Activated naive CD4-positive, alpha-beta T cell (primary cell): Measurements from ENCODE around the gene SHOC1.
"Not testable (repeated sequence)": the region's sequence is repeated elsewhere in the genome, so short reads cannot be mapped to it uniquely, and the experiment has no call there.

Experiments used
- DNase-seq, 4 experiments: peaks; one replicate each; lab custom pipeline; 2025; lab: John Stamatoyannopoulos, UW

SHOC1 gene

DNA sequence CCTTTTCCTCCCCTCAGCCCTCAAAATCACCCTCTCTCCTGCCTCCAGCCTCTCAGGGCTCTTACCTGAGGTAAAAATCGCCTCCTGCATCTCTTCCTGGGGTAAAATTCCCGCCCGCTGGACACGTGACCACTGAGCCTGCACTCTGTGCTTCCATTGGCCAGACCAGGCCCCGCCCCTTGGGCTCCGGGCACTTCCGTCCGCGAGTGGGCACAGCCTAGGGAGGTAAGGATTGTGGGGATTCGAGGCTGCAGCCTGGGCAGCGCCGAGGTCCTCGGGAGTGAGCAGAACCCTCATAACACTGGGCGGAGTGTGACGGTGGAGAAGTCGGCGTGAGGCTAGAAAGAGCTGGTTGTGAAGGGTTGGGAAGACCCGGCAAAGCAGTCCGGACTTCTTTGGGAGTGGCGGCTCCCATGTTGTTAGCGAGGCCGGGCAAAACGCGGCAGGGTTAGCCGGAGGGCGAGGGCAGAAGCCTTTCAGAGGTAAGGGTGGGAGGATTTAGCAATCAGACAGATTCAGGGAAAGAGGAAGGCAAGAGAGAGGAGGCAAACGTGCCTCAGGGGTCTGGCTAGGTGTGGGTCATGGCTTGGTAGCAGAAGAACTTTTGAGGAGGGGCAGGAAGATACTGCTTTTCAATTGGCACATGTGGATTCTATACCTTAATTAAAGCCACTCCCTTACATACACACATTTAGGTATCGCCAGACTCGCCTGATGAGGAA, at the start of gene SHOC1:
TSS of gene SHOC1 (minus strand) at position 103 of the 722 bp plus-strand sequence. CDS start 3,519 bp downstream, outside the sequence.
- no peak for DNase-seq

GRCh38 chr9:111843971-111844370, 49.2 kb upstream of the SHOC1 start:
- DNase-seq, result no peak

DNA sequence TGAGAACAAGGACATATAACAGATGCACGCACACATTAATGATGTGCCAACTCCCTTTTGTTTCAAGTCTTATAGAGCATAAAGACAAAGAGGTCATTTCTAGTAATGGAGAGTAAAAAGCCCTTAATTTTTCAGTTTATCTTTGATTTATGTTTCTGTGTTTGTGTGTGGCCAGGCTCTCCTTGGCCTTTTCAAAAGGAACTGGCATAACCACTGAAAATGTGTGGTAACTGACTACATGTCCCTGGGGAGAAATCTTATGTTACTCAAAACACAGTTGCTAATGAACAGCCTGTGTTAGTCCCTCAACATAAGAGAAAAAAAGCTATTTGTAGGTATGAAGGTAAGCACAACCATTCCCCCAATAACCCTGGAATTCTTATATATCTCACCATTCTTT, 47.6 kb upstream of the SHOC1 start:
- DNase-seq, result no peak

DNA sequence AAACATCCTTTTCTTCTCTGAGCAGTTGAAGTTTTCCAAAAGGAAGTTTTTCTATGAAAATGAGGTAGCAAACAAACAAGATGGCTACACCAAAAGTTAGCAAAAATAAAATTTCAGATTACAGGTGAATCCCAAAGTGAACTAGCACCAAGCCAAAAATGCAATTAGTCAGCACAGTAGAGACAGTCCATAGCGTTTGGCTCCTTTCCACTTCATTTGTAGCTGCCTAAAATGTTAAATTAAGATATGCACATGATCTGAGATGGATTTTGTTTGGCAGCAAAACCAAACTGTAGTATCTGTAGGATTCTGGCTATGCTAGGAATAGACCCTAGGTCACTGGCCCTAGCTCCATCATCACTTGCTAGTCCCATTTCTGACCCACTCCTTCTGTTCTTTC, 45.7 kb upstream of the SHOC1 start:
- DNase-seq, result no peak

- DNase-seq, result no peak
Observed at GRCh38 chr9:111839987-111840386, 45.2 kb upstream of the SHOC1 start.

GRCh38 chr9:111839387-111839786, 44.6 kb upstream of the SHOC1 start:
- DNase-seq, result no peak

DNA sequence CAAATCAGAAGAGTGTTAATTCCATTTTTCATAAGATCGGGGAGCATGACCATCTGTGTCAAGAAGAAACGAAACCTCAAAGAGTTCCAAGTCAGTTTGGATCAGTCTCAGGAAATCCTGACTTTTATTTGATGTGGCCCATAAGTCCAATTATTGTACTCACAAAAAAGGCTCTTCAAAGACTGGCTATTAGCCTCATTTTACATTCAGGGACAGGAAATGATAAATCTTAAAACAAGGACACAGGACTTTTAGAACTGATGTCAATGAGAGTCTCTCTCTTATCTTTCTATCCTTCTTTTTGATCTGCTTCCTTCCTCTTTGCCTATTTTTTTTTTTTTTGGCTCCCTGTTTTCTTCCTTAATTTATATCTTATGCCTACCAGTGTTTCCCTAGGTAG, 43.7 kb upstream of the SHOC1 start:
- no peak for DNase-seq

- no peak for DNase-seq
Observed at GRCh38 chr9:111836311-111836710, 41.6 kb upstream of the SHOC1 start.

- no peak for DNase-seq
Observed at GRCh38 chr9:111833941-111834340, 39.2 kb upstream of the SHOC1 start.

DNA sequence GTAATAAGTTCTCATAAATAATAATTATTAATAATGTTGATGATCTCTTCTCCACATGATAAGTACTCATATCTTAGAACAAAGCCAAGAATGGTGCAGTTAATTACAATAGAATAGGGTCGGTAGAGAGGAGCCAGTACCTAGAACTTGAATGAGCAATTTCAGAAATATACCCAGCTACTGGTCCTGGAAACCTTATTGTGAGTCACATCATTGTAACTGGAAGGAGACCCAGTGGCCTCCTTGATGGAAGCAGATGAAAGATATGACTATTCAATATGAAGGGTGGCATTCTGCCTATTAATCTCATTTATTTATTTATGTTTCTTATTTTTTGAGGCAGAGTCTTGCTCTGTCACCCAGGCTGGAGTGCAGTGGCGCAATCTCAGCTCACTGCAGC, 37.7 kb upstream of the SHOC1 start:
- DNase-seq, result no peak

GRCh38 chr9:111831371-111832108, 36.8 kb upstream of the SHOC1 start:
- no peak for DNase-seq

DNA sequence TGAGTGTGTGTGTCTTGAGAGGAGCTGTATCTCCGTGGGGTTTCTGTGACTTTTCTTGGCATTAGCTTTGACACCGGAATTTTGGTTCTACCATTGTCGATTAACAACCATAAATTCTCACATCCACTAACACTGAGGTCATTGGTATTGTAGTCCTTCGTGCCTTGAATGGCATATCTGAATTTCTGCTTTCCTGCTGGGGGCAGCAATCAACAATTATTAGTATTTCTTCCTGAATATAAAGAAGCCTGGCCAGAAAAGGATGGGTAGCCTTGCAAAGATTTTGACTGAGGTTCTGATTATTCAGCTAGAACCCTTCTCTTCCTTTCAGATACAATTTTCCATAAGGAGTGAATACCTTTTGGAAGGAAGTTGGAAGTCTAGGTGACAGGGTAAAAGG, 33.5 kb upstream of the SHOC1 start:
- DNase-seq, result no peak

GRCh38 chr9:111825468-111826145, 30.9 kb upstream of the SHOC1 start:
- no peak for DNase-seq

DNA sequence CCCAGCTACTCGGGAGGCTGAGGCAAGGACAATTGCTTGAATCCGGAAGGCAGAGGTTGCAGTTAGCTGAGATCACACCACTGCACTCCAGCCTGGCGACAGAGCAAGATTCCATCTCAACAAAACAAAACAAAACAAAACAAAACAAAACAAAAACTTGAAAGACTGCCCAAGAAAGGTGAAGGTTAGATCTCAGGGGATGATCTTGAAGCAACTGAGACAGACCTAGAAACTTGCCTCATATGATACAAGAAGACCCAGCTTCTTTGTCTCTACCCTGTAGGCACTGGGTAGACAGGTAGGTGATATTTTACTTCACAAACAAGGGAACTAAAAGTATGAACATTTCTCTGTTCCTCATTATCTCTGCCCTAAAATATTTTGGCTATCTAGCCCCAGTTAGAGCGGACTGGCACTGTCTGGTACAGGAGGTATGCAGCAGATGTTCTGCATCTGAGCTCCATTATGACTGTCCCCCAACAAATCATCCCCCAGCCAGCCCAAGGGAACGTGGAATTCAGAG, 26.3 kb upstream of the SHOC1 start:
- DNase-seq, result no peak

GRCh38 chr9:111819360-111819759, 24.6 kb upstream of the SHOC1 start:
- DNase-seq, result no peak

- DNase-seq, result no peak
Observed at GRCh38 chr9:111815285-111816070, 20.7 kb upstream of the SHOC1 start.

DNA sequence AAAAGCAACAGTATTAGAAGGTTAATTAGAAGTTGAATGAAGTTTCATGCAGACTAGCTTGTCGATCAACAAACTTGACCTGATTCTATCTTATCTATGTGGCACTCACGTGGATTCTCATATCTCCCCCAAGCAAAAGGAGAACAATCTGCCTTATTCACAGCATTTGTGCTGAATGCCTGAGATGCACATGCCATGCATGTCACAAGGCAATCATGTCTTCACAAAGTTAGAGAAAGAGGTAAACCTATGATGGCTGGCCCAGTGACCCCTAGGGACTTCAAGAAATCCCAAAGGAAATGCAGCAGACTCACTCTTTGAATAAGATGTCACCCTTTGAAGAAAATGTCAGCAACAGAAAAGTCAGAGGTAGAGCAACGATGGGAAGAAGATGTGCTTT, 17.6 kb upstream of the SHOC1 start:
- DNase-seq, result no peak

- DNase-seq, result no peak
Observed at GRCh38 chr9:111810908-111811307, 16.2 kb upstream of the SHOC1 start.

GRCh38 chr9:111810415-111810814, 15.7 kb upstream of the SHOC1 start:
- not testable (repeated sequence) for DNase-seq

GRCh38 chr9:111807197-111807596, 12.5 kb upstream of the SHOC1 start:
- DNase-seq, result no peak

DNA sequence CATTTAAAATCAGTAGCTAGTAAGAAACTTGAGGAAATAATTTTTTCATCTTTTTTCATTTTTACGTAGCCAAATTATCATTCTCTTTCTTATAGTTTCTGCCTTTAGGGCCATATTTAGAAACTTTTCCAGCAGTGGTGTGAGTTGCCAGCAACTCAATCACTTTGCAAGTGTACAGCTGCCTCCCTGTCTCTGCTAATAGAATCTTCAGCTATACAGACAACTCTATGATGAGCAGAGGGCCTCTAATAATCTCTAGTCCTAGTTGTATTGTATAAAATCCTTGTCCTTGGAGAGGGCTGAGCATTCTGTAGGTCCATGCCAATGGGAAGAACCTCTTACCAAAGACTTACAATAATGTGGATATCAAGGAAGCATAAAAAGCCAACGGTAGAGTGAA, 11.5 kb upstream of the SHOC1 start:
- DNase-seq, result no peak

GRCh38 chr9:111805830-111806241, 11.1 kb upstream of the SHOC1 start:
- no peak for DNase-seq
